LNCAP (cell line): ENCODE measurements around the gene SPP1.

Source experiments
- TF ChIP-seq, protein P1 (sequence below): fragments of 450-650 bp; IDR thresholded peaks from 2 replicates; pipeline ENCODE4 v1.5.1; 2017; ENCODE audit warnings: mild to moderate bottlenecking

Gene SPP1

DNA sequence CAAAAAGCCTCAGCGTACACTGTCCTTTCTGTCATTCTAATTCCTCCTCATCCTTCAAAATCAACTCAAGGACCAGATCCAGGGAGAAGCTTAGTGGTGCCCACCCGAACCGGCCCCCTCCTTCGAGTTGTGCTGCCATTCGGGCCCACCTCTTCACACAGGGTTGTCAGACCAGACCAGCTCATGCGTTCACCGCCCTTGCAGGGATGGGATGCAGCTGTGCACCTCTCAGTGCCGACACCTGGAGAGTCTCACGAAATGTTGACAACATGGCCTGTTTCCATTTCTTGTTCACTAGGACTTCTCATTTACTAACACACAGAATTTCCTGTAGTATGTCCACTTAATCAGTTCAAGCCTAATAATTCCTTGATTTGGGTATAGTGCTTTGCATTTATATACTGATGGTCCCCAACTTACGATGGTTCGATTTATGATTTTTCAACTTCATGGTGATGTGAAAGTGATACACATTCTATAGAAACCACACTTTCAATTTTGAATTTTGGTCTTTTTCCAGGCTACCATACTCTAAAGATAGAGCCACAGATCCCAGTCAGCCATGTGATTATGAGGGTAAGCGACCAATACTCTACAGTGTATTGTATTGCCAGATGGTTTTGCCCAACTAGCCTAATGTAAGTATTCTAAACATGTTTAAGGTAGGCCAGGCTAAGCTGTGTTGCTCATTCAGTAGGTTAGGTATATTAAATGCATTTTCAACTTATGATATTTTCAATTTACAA lies 55.2 kb downstream of the SPP1 start:
- TF ChIP-seq, protein P1, sequence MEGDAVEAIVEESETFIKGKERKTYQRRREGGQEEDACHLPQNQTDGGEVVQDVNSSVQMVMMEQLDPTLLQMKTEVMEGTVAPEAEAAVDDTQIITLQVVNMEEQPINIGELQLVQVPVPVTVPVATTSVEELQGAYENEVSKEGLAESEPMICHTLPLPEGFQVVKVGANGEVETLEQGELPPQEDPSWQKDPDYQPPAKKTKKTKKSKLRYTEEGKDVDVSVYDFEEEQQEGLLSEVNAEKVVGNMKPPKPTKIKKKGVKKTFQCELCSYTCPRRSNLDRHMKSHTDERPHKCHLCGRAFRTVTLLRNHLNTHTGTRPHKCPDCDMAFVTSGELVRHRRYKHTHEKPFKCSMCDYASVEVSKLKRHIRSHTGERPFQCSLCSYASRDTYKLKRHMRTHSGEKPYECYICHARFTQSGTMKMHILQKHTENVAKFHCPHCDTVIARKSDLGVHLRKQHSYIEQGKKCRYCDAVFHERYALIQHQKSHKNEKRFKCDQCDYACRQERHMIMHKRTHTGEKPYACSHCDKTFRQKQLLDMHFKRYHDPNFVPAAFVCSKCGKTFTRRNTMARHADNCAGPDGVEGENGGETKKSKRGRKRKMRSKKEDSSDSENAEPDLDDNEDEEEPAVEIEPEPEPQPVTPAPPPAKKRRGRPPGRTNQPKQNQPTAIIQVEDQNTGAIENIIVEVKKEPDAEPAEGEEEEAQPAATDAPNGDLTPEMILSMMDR = no peak
